Endodermal cell (in vitro differentiated cells): ENCODE data around the gene TRIO. TPM values are rescaled to one million over a fixed set of nuclear protein-coding genes. Genes with fewer than 3 reads are reported as not detected.

Source experiments
- DNase-seq: peaks from one replicate; pipeline ENCODE4 v3.0.0-alpha.2; 2017
- H3K27ac ChIP-seq: 2 replicates; pipeline ENCODE4 v1.5.1; 2013; ENCODE audit warnings: mild to moderate bottlenecking, low read depth, low read length, moderate library complexity
- H3K27me3 ChIP-seq: 2 replicates; pipeline ENCODE4 v1.6.1; 2013; ENCODE audit warnings: mild to moderate bottlenecking, low read length, moderate library complexity; ENCODE audit not compliant: insufficient read depth, control insufficient read depth, poor library complexity, severe bottlenecking
- H3K36me3 ChIP-seq: 2 replicates; pipeline ENCODE4 v1.7.0; 2013; ENCODE audit warnings: mild to moderate bottlenecking, low read length, moderate library complexity; ENCODE audit not compliant: control insufficient read depth, insufficient read depth
- H3K4me1 ChIP-seq: one replicate; pipeline ENCODE4 v1.7.0; 2013; ENCODE audit warnings: low read length; ENCODE audit not compliant: control insufficient read depth, insufficient read depth
- H3K4me3 ChIP-seq: 2 replicates; pipeline ENCODE4 v1.5.1; 2013; ENCODE audit warnings: mild to moderate bottlenecking, low read length, moderate library complexity
- H3K9ac ChIP-seq: 2 replicates; pipeline ENCODE4 v1.6.1; 2013; ENCODE audit warnings: mild to moderate bottlenecking, low read length, moderate library complexity; ENCODE audit not compliant: poor library complexity, severe bottlenecking; ENCODE audit errors: extremely low read depth
- H3K9me3 ChIP-seq: 2 replicates; pipeline ENCODE4 v1.6.1; 2013; ENCODE audit warnings: mild to moderate bottlenecking, low read length, moderate library complexity; ENCODE audit not compliant: control insufficient read depth
- H3K27ac Mint-ChIP-seq: 2 replicates; pipeline ENCODE4 v1.8.0; 2020; ENCODE audit warnings: mixed read lengths
- H3K27me3 Mint-ChIP-seq: 2 replicates; pipeline ENCODE4 v1.8.0; 2021; ENCODE audit warnings: mild to moderate bottlenecking, mixed read lengths; ENCODE audit not compliant: insufficient read depth
- H3K36me3 Mint-ChIP-seq: 2 replicates; pipeline ENCODE4 v1.8.0; 2020; ENCODE audit warnings: low read depth, mixed read lengths
- H3K4me1 Mint-ChIP-seq: 2 replicates; pipeline ENCODE4 v1.8.0; 2020; ENCODE audit warnings: mixed read lengths
- H3K4me3 Mint-ChIP-seq: 2 replicates; pipeline ENCODE4 v1.8.0; 2020; ENCODE audit warnings: mild to moderate bottlenecking, moderate library complexity, mixed read lengths
- H3K9me3 Mint-ChIP-seq: 2 replicates; pipeline ENCODE4 v1.8.0; 2020; ENCODE audit warnings: mild to moderate bottlenecking, mixed read lengths
- CTCF ChIP-seq: fragments of 200-600 bp; sonication (generic); conservative IDR thresholded peaks from 2 replicates; pipeline ENCODE4 v1.5.0; 2021; ENCODE audit warnings: antibody characterized with exemption, mild to moderate bottlenecking
- WGBS, 2 experiments: methylation state at CpG; one replicate each; pipeline versions ENCODE4 v1.1.5 to v1.1.7; 2013; ENCODE audit warnings: missing lambda C conversion rate in 2 of 2, mixed read lengths in 1 of 2; ENCODE audit not compliant: insufficient coverage in 1 of 2, insufficient read length in 1 of 2; 5-methylcytosine and 5-hydroxymethylcytosine counted together
- total RNA-seq, 2 donors: library from RNA; stranded (reverse); fragmentation: NEBNext Ultra II Directional in 1 of 2; extraction: Animal tissue kit (Norgen Biotek cat#: 25700) in 1 of 2; gene quantifications; 2 replicates in 1 of 2; 3 replicates in 1 of 2; pipeline ENCODE4 v1.2.1, GENCODE V29; 2021

The TRIO gene
- total RNA-seq, 2 donors from 2014 or later = 88.3 to 109 TPM

- Mint-ChIP-seq H3K27ac (no peak overlapping the region), H3K4me3 (no peak overlapping the region), H3K9me3 (peaks cover 3% of the 10 kb centered on the region)
Observed at GRCh38 chr5:14518638-14519037, 375.5 kb downstream of the TRIO start.

GRCh38 chr5:14521748-14522147, 378.6 kb downstream of the TRIO start:
- no peak overlapping the region for H3K27ac Mint-ChIP-seq

More at GRCh38 chr5:14518638-14519037, 375.5 kb downstream of the TRIO start:
- Mint-ChIP-seq H3K36me3 (no peaks in the 10 kb centered on the region), H3K4me1 (no peaks in the 10 kb centered on the region), H3K27me3 (peaks cover 3% of the 10 kb centered on the region)
- 88% methylated on average over 5 to 6 of the region's 7 CpGs for WGBS, 2 experiments
- Histone ChIP-seq H3K9ac (no peak overlapping the region), H3K9me3 (no peaks in the 10 kb centered on the region), H3K4me3 (no peak overlapping the region), H3K27me3 (no peaks in the 10 kb centered on the region), H3K36me3 (no peaks in the 10 kb centered on the region), H3K27ac (no peak overlapping the region), H3K4me1 (no peaks in the 10 kb centered on the region)
- TF ChIP-seq CTCF = no peak
- DNase-seq = no peak

GRCh38 chr5:14522721-14523120, 379.6 kb downstream of the TRIO start:
- Histone ChIP-seq H3K36me3 (no peaks in the 10 kb centered on the region), H3K9me3 (no peaks in the 10 kb centered on the region), H3K9ac (no peak overlapping the region), H3K27me3 (no peaks in the 10 kb centered on the region), H3K4me1 (no peaks in the 10 kb centered on the region), H3K4me3 (no peak overlapping the region), H3K27ac (no peak overlapping the region)
- no peaks in the 10 kb centered on the region for H3K27me3 Mint-ChIP-seq
- H3K9me3 Mint-ChIP-seq = peaks cover 3% of the 10 kb centered on the region
- no peak for DNase-seq
- no peak overlapping the region for H3K4me3 Mint-ChIP-seq
- no peaks in the 10 kb centered on the region for H3K4me1 Mint-ChIP-seq
- H3K27ac Mint-ChIP-seq = no peak overlapping the region
- no peaks in the 10 kb centered on the region for H3K36me3 Mint-ChIP-seq
- no peak for TF ChIP-seq CTCF
- 83 to 90% methylated on average over 1 to 2 of the region's 2 CpGs for WGBS, 2 experiments

More at GRCh38 chr5:14521748-14522147, 378.6 kb downstream of the TRIO start:
- no peak for TF ChIP-seq CTCF
- DNase-seq = no peak
- no peaks in the 10 kb centered on the region for H3K27me3 ChIP-seq
- Mint-ChIP-seq H3K4me3 (no peak overlapping the region), H3K4me1 (no peaks in the 10 kb centered on the region), H3K9me3 (peaks cover 3% of the 10 kb centered on the region), H3K36me3 (no peaks in the 10 kb centered on the region), H3K27me3 (peaks cover 2% of the 10 kb centered on the region)
- no peak overlapping the region for H3K27ac ChIP-seq
- H3K4me1 ChIP-seq = no peaks in the 10 kb centered on the region
- no peaks in the 10 kb centered on the region for H3K36me3 ChIP-seq
- H3K4me3 ChIP-seq = no peak overlapping the region
- no peak overlapping the region for H3K9ac ChIP-seq
- WGBS, 2 experiments = 85 to 91% methylated on average over 9 to 10 of the region's 10 CpGs
- H3K9me3 ChIP-seq = no peaks in the 10 kb centered on the region
